ENCODE measurements around the gene TAF15.
A peak's percentile ranks its signal among the peaks of the same experiment; 100 is the strongest.

Gene TAF15

GRCh38 chr17:35780950-35781349, 28.3 kb upstream of the TAF15 start:
- no peak for DNase-seq

DNA sequence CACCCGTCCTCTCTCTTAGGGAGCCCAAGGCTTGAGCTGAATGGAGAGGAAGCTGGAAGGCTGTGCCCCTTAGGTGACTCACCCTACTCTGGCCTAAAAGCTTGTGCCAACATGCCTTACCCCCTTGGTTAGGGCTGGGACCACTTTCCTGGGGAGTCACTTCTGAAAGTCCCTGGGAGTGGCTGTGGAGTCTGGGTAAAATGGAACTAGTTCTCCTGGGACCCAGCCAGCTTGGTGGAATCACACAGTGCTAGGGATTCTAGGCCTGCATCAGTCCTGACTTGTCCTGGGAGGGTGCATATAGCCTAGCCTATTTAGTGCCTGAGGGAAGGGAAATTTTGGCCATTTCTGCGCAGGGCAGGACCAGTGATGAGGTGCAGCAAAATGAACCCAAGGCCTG, 24.4 kb upstream of the TAF15 start:
- in situ Hi-C loops (cut with HindIII; ENCODE audit: low pct_ligation_motif_present, low pct_unique_long_range_greater_than_20kb, low sequenced_read_pairs) = no loop called here
- DNase-seq = no peak

More at GRCh38 chr17:35780950-35781349, 28.3 kb upstream of the TAF15 start:
- in situ Hi-C loops (cut with HindIII; ENCODE audit: low pct_ligation_motif_present, low pct_unique_long_range_greater_than_20kb, low sequenced_read_pairs) = no loop called here

DNA sequence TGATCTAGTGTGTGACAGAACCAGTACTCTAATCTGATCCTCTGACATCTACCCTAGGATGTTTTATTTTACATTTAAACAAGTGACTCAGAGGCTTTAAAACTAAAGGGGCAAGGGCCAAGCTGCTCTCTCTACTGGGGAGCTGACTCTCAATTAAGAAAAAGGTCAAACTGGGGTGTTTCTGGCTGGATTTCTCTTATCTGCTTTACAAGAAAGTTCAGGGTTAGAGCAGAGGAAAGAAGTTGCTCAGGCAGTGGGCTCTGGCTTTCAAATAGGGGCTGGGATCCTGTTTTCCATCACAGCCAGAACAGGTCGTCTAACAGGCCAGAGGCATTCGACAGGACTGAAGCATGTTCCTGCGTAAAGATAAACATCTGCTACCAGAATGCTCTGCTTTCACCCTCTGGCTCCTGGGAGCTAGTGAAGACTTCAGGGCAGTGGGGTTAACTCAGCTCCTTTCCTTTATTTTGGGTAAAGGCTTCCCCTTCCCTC, 22.3 kb upstream of the TAF15 start:
- DNase-seq = no peak
- in situ Hi-C loops (cut with HindIII; ENCODE audit: low pct_ligation_motif_present, low pct_unique_long_range_greater_than_20kb, low sequenced_read_pairs) = no loop called here

DNA sequence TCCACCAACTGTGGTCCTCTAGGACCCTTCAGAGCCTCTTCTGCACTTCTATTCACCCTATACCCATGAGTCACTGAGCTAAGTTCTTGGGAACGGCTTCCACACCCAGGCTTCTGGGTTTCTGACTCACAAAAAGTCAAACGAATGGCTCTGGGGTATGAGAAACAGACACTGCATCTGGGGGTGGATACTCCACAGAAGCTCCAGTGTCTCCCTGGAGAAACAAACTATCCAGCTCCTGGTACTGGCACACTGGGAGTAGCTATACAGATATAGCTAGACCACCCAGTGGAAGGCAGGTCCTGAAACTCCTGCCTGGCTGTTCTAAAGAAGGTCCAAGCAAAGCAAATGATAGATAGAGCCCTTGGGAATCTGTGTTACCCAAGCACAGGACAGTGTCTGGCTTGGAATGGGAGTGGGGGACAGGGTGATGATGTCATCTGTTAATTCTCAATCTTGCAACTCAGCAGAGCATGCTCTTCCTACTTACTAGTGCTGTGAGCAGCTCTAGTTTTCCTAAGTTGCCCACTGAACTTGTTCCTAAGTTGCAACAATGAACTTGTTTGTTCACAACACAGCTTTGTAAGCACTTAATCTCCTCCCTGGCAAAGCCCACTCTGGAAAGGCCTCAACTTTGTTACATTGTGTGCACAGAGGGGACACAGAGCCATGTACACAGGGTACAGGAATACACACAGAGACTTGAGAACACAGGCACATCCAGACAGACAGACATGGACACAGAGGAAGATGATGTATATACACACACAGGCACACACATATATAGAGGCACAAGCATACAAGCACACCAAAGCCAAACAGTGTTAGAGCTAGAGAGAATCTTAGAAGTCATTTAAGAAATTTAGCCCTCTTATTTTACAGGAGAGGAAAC, 20.6 kb upstream of the TAF15 start:
- in situ Hi-C loops (cut with HindIII; ENCODE audit: low pct_ligation_motif_present, low pct_unique_long_range_greater_than_20kb, low sequenced_read_pairs) = no loop called here
- peak; percentile 89 for DNase-seq

DNA sequence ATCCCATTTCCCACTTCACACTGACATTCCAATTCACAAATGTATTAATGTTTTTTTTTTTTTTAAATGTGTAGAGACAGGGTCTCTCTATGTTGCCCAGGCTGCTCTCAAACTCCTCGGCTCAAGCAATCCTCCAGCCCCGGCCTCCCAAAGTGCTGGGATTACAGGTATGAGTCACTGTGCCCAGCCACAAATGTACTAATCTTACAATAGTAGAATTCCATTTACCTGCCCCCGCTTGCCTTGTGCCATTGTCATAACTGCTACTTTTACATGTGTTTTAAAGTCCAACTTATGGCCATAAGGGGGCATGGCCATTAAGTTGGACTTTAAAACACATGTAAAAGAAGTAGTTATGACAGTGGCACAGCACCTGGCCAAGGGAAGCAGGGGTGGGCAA, 18.4 kb upstream of the TAF15 start:
- in situ Hi-C loops (cut with HindIII; ENCODE audit: low pct_ligation_motif_present, low pct_unique_long_range_greater_than_20kb, low sequenced_read_pairs) = no loop called here

GRCh38 chr17:35791681-35792350, 17.5 kb upstream of the TAF15 start:
- no peak for DNase-seq
- in situ Hi-C loops (cut with HindIII; ENCODE audit: low pct_ligation_motif_present, low pct_unique_long_range_greater_than_20kb, low sequenced_read_pairs) = no loop called here

More for the DNA sequence above, 18.4 kb upstream of the TAF15 start:
- DNase-seq = no peak

DNA sequence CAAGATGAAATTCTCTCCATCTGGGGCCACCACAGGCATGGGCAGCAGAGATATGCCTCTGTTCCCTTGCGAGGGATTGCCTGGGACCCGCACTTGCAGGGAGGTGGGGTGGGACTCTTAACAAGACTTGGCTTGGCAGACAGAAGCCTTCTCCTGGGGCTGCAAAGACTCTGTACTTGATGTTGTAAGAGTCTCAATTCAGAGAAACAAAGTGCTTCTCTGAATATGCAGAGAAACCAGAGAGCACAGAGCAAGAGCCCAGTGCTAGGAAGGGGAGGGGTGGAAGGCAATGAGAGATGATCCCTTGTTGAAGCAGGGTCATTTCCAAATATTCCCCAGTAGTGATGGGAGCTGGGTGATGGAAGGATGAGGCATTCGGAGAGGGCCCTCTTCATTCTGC, 16.0 kb upstream of the TAF15 start:
- in situ Hi-C loops (cut with HindIII; ENCODE audit: low pct_ligation_motif_present, low pct_unique_long_range_greater_than_20kb, low sequenced_read_pairs) = no loop called here
- DNase-seq = no peak

DNA sequence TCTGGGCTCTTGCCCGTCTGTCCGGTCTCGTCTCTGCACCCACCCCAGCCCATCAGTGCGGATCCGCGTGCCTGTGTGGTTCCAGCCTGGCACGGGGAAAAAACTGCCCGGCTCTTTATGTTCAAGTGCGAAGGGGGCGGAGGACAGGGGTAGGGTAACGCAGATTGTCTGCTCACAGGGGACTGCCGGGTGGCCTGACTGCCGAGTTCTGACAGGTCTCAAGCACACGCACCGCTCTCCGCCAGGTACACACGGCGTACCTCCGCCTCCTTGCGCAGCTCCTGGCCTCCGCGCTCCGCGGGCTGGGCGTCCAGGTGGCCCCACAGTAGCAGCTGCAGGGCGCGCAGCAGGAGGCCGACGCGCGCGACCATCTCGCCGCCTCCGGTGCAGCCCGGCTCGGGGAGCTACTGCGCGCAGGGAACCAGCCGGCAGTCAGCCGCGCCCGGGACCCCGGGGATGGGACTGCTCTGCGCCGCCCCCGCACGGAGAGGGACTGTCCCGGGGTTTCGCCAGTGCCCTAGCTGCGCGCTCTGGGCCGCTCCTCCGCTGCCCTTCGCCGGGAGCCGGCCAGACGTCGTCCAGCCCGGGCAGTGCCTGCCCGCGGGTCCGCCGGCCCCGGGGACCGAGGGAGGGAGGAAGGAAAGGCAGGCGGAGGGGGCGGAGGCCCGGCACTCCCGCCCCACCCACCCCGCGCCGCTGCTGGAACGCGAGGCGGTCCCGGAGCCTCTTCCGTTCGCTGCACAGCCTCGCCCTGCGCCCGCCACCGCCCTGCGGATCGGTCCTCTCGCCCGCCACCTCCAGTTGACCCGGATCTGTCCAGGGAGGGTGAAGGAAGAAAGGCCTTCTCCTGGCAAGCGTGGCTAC, 14.0 kb upstream of the TAF15 start, which contains the start of gene MMP28:
Gene MMP28, minus strand, starts transcription at position 635 of the 864 bp plus-strand sequence. Its CDS starts 264 bp downstream, at position 371.
- DNase-seq = peak; percentile 59

DNA sequence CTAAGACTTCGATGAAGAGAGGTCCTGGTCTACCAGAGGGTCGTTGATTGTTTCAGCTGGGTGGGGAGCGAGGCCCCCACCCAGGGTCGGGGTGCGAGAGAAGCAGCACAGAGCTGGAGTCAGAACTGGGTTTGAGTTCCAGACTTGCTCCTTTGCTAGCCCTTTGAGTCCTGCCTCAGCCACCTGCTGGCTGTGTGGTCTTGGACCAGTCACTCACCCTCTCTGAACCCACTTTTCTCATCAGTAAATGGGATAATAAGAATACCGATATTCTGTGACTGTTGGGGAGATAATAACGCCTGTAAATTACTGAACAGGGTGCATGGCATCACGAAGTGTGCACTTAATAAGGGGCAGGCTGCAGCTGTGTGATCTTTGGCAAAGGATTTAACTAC, 13.4 kb upstream of the TAF15 start:
- no peak for DNase-seq
- in situ Hi-C loops (cut with HindIII; ENCODE audit: low pct_ligation_motif_present, low pct_unique_long_range_greater_than_20kb, low sequenced_read_pairs) = no loop called here

More for the DNA sequence above, 14.0 kb upstream of the TAF15 start, which contains the start of gene MMP28:
- in situ Hi-C loops (cut with HindIII; ENCODE audit: low pct_ligation_motif_present, low pct_unique_long_range_greater_than_20kb, low sequenced_read_pairs) = no loop called here

DNA sequence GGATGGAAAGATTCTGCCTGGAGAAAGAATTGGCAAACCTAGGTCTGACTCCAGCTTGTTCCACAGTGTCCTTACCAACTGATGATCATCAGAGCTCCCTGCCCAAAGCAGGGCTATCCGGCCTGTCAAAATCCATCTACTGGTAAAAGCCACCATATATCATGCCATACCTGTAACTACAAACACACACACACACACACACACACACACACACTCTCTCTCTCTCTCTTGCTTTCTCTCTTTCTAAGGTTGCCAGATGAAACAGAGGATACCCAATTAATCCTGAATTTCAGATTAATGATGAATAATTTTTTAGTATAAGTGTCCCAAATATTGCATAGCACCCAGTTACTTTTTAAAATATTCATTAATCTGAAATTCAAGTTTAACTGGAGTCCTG, 12.3 kb upstream of the TAF15 start:
- DNase-seq = no peak
- in situ Hi-C loops (cut with HindIII; ENCODE audit: low pct_ligation_motif_present, low pct_unique_long_range_greater_than_20kb, low sequenced_read_pairs) = no loop called here

DNA sequence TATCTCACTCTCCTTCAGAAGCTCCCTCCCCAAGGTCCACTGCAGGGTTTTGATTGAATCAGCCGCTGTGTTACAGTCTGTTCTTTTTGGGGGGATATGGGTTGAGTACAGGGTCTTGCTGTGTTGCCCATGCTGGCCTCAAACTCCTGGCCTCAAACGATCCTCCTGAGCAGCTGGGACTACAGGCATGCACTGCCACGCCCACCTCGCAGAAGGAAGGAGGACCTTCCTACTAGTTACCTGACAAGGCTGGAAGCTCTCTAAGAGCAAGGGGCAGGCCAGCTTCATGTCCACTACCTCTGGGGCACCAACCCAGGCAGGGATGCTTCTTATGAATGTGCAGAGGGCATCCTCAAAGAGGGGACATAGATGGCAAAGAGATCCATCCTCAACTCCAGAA, 11.9 kb upstream of the TAF15 start:
- DNase-seq = no peak
- in situ Hi-C loops (cut with HindIII; ENCODE audit: low pct_ligation_motif_present, low pct_unique_long_range_greater_than_20kb, low sequenced_read_pairs) = no loop called here

GRCh38 chr17:35797918-35798317, 11.4 kb upstream of the TAF15 start:
- in situ Hi-C loops (cut with HindIII; ENCODE audit: low pct_ligation_motif_present, low pct_unique_long_range_greater_than_20kb, low sequenced_read_pairs) = no loop called here
- no peak for DNase-seq

GRCh38 chr17:35799942-35800341, 9.3 kb upstream of the TAF15 start:
- in situ Hi-C loops (cut with HindIII; ENCODE audit: low pct_ligation_motif_present, low pct_unique_long_range_greater_than_20kb, low sequenced_read_pairs) = no loop called here
- peak; percentile 83 for DNase-seq

DNA sequence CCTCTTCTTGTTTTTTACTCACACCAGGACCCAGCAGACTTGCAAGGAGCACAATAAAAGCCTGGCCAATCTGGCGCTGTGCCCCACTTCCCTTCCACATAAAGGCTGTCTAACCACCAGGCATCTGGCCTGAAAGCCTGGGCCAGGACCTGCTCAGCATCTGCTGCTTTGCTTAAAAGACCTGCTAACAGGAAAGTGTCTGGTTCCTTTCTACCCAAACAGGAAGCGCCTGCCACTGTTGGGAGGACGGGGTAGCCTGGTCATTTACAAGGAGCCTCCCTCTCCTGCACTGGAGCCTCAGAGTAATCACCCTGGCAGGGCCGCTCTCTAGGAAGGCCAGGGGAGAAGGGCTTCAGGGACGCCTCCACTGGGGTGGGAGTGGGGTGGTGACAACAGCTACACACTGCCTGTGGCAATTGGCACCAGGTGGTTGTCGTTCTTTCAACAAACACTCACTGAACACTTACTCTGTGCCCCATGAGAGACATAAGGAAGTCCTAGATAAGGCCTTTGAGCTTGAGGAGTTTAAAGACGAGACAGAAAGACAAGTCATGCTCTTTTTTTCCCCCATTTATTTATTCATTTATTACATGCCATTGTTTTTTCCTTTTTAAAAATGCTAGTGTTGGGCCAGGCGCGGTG, 7.6 kb upstream of the TAF15 start:
- DNase-seq = no peak
- in situ Hi-C loops (cut with HindIII; ENCODE audit: low pct_ligation_motif_present, low pct_unique_long_range_greater_than_20kb, low sequenced_read_pairs) = no loop called here

- peak; percentile 94 for DNase-seq
- in situ Hi-C loops (cut with HindIII; ENCODE audit: low pct_ligation_motif_present, low pct_unique_long_range_greater_than_20kb, low sequenced_read_pairs) = no loop called here
Observed at GRCh38 chr17:35804658-35805192, 4.6 kb upstream of the TAF15 start.

GRCh38 chr17:35807371-35808144, 1.7 kb upstream of the TAF15 start:
- peak; percentile 57 for DNase-seq
- in situ Hi-C loops (cut with HindIII; ENCODE audit: low pct_ligation_motif_present, low pct_unique_long_range_greater_than_20kb, low sequenced_read_pairs) = no loop called here

GRCh38 chr17:35808240-35808961, 883 bp upstream of the TAF15 start:
- in situ Hi-C loops (cut with HindIII; ENCODE audit: low pct_ligation_motif_present, low pct_unique_long_range_greater_than_20kb, low sequenced_read_pairs) = no loop called here
- DNase-seq = no peak
